ENCODE data around the gene EBF4. TPM values are rescaled to one million over a fixed set of nuclear protein-coding genes. Genes with fewer than 3 reads are reported as not detected.

The EBF4 gene
- total and polyA plus RNA-seq, 2 of the 8 experiments (the other 6 are each of a cell fraction or from before 2014, with no cell fraction given), result 1.2 to 2.9 TPM

- POLR2A ChIA-PET (ENCODE audit: partially characterized antibody), result interaction anchor here (1.0 to 1.8 kb wide), 5 partner anchors 44 to 98 kb away, joined by 3 to 8 read pairs (median 5); partner anchors contain the start of gene NOP56
- peaks cover 2% of the 10 kb centered on the region in 2 experiments for H4K20me1 ChIP-seq (replicated peaks in 1 of 2; ENCODE audit: control insufficient read depth in 1 of 2, insufficient read depth in 2 of 2, low read length in 2 of 2)
- 0 out of 2 replicates have a peak overlapping the region, but pooled peaks have one; percentile 46 for H2AFZ ChIP-seq (ENCODE audit: low read length)
- peak overlapping the region; percentile 99 for H2BK12ac ChIP-seq (ENCODE audit: low read depth, low read length)
- H3K4ac ChIP-seq (replicated peaks; ENCODE audit: insufficient read length, low read depth, low read length), result no peak overlapping the region
- no peak overlapping the region for H2BK5ac ChIP-seq (ENCODE audit: low read depth, low read length)
- H3K9ac ChIP-seq (replicated peaks in 1 of 4; ENCODE audit: extremely low read depth in 1 of 4, low read depth in 3 of 4, low read length in 3 of 4), result no peak overlapping the region
- no peak overlapping the region for H3K14ac ChIP-seq (ENCODE audit: insufficient read length)
- peak overlapping the region; percentile 75; the same call in 1 of the 2 replicates for H2AK5ac ChIP-seq (ENCODE audit: low read depth, low read length)
- H3K27me3 ChIP-seq (replicated peaks in 1 of 4; ENCODE audit: control insufficient read depth in 3 of 4, extremely low read depth in 1 of 4, insufficient read depth in 3 of 4, low read length in 3 of 4), result peaks cover 39 to 77% (median 67%) of the 10 kb centered on the region in 4 experiments
- H3K4me2 ChIP-seq (ENCODE audit: insufficient read depth in 1 of 2, low read depth in 2 of 2, low read length in 2 of 2), result peak overlapping the region; percentile 78 to 96
- no peaks in the 10 kb centered on the region for H3K9me3 ChIP-seq (ENCODE audit: insufficient read depth in 2 of 2, low read depth in 1 of 2, low read length in 1 of 2)
- TF ChIP-seq EZH2 (IDR thresholded peaks at IDR 0.05; ENCODE audit: low read depth, low read length, severe bottlenecking) (peak; percentile 83), JUN (IDR thresholded peaks at IDR 0.05; ENCODE audit: low read depth, low read length) (no peak), SUZ12 (IDR thresholded peaks at IDR 0.05; ENCODE audit: low read length) (peak; percentile 75)
- no peaks in the 10 kb centered on the region for H3K79me1 ChIP-seq (ENCODE audit: low read depth, low read length)
- H3K56ac ChIP-seq (replicated peaks; ENCODE audit: insufficient read length, low read depth, low read length), result no peak overlapping the region
- no peak overlapping the region for H4K91ac ChIP-seq (replicated peaks; ENCODE audit: insufficient read length, low read length)
- CTCF ChIA-PET (ENCODE audit: partially characterized antibody), result interaction anchor here (0.8 to 9.0 kb wide), 5 partner anchors 10 to 101 kb away, joined by 3 to 151 read pairs (median 3); partner anchors contain the start of gene EBF4
- peaks cover 20% of the 10 kb centered on the region; the same call in 1 of the 2 replicates for H3K23me2 ChIP-seq (ENCODE audit: low read depth, low read length)
- no peak overlapping the region for H2BK20ac ChIP-seq (ENCODE audit: low read length)
- no peak overlapping the region for H3K23ac ChIP-seq (ENCODE audit: insufficient read length)
- H2BK120ac ChIP-seq (replicated peaks; ENCODE audit: low read depth, low read length), result no peak overlapping the region
- peak overlapping the region; percentile 16 to 62 (median 29); a peak in 7 of 8 replicates for H3K4me3 ChIP-seq (ENCODE audit: extremely low read depth in 1 of 4, insufficient read depth in 2 of 4, low read depth in 3 of 4, low read length in 4 of 4)
- no peak overlapping the region for H4K5ac ChIP-seq (ENCODE audit: insufficient read length, low read depth, low read length)
- DNase-seq (ENCODE audit: low read depth in 1 of 2, low spot score in 2 of 2), result peak in 1 of 2 experiments; percentile 65
- no peaks in the 10 kb centered on the region for H3K79me2 ChIP-seq (ENCODE audit: control insufficient read depth in 1 of 2, insufficient read depth in 2 of 2, low read length in 2 of 2)
- H3K36me3 ChIP-seq (ENCODE audit: control insufficient read depth in 2 of 4, insufficient read depth in 4 of 4, low read length in 3 of 4), result peaks cover 0 to 3% (median 0%) of the 10 kb centered on the region in 4 experiments; a peak in 1 of 8 replicates
- no peak overlapping the region for H3K27ac ChIP-seq (ENCODE audit: low read depth, low read length)
- WGBS, 2 experiments (ENCODE audit: extremely low coverage in 1 of 2, insufficient coverage in 1 of 2, insufficient read length in 1 of 2, insufficient replicate concordance in 2 of 2, low coverage in 1 of 2, low lambda C conversion rate in 2 of 2, missing lambda C conversion rate in 1 of 2), result 4% methylated on average over 30 of the region's 30 CpGs; no CpG with 5 or more reads in 1 of the 2 experiments
- peaks cover 2 to 38% (median 25%) of the 10 kb centered on the region in 4 experiments for H3K4me1 ChIP-seq (replicated peaks in 1 of 4; ENCODE audit: control insufficient read depth in 3 of 4, insufficient read depth in 4 of 4, low read length in 3 of 4)
- peak overlapping the region; percentile 68 for H3K18ac ChIP-seq (ENCODE audit: extremely low read depth, low read length)
- H4K8ac ChIP-seq (ENCODE audit: extremely low read depth, insufficient read depth, low read length), result peak overlapping the region; percentile 65
- no peak for FAIRE-seq
- peak overlapping the region; percentile 99; the same call in 1 of the 2 replicates for H2BK15ac ChIP-seq (ENCODE audit: low read length)
Observed at GRCh38 chr20:2749951-2750490, 57.4 kb downstream of the EBF4 start.

Measured in H1 (cell line).